GM12892 (cell line): ENCODE data around the gene MACROD2.

Experiments
- POLR2A ChIP-seq: IDR thresholded peaks from 2 replicates; pipeline ENCODE4 v1.6.1; 2011; ENCODE audit warnings: low read depth, low read length, control low read depth
- POLR2AphosphoS5 ChIP-seq: IDR thresholded peaks from 2 replicates; pipeline ENCODE4 v1.6.1; 2011; ENCODE audit warnings: low read depth, low read length, control low read depth

DNA sequence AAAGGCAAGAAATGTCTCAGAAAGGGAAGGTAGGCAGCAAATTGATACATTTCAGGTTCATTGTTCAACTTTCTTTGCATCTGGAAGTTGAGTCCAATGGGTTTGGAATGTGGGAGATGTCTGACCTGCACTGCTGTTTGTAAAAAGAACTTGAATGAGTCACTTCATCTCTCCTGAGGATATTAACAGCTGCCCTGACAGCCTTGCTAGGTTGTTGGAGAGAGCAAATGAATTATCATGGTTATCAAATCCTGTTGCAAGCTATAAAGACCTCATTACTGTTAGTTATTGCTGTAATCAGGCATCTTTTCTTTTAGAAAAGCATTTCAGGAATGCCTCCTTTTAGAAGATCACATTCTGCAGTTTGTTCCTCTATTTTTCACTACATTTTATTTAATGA, 365.1 kb downstream of the MACROD2 start:
- TF ChIP-seq POLR2AphosphoS5 (no peak), POLR2A (no peak)
